Thoracic aorta (tissue), 2 donors: ENCODE results near the gene KAZALD1. TPM values are rescaled to one million over a fixed set of nuclear protein-coding genes. Genes with fewer than 3 reads are reported as not detected.
"Not testable (repeated sequence)": the region's sequence is repeated elsewhere in the genome, so short reads cannot be mapped to it uniquely, and the experiment has no call there.

Experiments used
- ATAC-seq: fragments of 150-250 bp; one replicate; pipeline ENCODE4 v1.8.0; 2017; ENCODE audit warnings: low read depth; ENCODE audit not compliant: insufficient number of reproducible peaks, low FRiP score
- DNase-seq: peaks from one replicate; pipeline ENCODE4 v3.0.0-alpha.2; 2020; ENCODE audit warnings: low spot score
- H3K27ac ChIP-seq, 2 donors: fragments of 200-600 bp; sonication (generic); 1 replicate in 1 of 2; 2 replicates in 1 of 2; pipeline ENCODE4 v1.5.1; 2016; ENCODE audit warnings: mild to moderate bottlenecking in 2 of 2, moderate library complexity in 2 of 2
- H3K27me3 ChIP-seq: fragments of 200-600 bp; sonication (generic); replicated peaks from 2 replicates; pipeline ENCODE4 v1.6.0; 2016; ENCODE audit warnings: mild to moderate bottlenecking; ENCODE audit not compliant: insufficient read depth
- H3K36me3 ChIP-seq: fragments of 200-600 bp; sonication (generic); one replicate; pipeline ENCODE4 v1.5.1; 2016
- H3K4me1 ChIP-seq, 2 donors: fragments of 200-600 bp; sonication (generic); 1 replicate in 1 of 2; 2 replicates in 1 of 2; pipeline versions ENCODE4 v1.5.1 to v1.6.0; 2016; ENCODE audit warnings: low read depth in 2 of 2, mild to moderate bottlenecking in 1 of 2; ENCODE audit not compliant: control insufficient read depth in 1 of 2
- H3K4me3 ChIP-seq: fragments of 200-600 bp; sonication (generic); 2 replicates; pipeline ENCODE4 v1.5.1; 2016; ENCODE audit warnings: mild to moderate bottlenecking
- H3K9me3 ChIP-seq: fragments of 200-600 bp; sonication (generic); 2 replicates; pipeline ENCODE4 v1.5.1; 2016
- CTCF ChIP-seq: fragments of 200-600 bp; sonication (generic); IDR thresholded peaks from one replicate; pipeline ENCODE4 v1.5.1; 2019; ENCODE audit warnings: antibody characterized with exemption
- total RNA-seq, 2 donors: library from RNA; depleted of rRNA; stranded (reverse); fragments of >200 nt; gene quantifications; one replicate each; pipeline versions ENCODE4 v1.1.0 to v1.2.3, GENCODE V29; 2016

Gene KAZALD1
- total RNA-seq, 2 donors from 2014 or later: 30.0 to 34.1 TPM

DNA sequence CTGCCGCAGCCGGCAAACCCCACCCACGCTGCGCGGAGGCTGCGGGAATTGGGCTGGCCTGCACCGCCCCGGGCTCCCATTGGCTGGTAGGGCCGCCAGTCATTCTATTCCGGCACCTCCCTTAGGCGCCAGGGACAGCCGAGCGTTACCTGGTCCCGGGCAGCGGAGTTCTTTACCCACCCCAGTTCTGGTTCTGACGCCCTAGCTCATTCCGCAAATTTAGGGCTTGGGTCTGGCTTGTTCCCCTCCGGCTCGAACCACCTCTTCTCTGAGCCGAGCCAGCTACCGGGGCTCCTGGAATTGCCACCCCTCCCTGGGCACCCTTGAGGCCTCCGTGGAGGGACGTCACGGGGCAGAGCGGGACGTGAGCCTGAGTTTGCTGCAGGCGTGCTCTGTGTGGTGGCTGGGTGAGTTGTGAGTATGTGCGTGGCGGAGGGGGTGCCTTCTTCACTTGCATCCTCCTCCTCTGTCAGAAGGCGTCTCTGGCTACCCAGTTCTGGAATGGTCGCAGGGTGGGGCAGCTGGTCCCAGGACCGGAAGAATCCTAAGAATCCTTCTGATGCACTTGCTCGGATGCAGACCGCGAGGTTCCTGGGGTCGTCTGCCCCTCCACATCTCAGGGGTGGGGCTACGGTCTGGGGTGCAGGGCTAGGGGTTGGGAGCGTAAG, 30.5 kb upstream of the KAZALD1 start, which contains the start of the genes PDZD7 and SFXN3:
PDZD7 (minus strand) TSS at position 2 of the 668 bp plus-strand sequence. CDS start 910 bp downstream, outside the sequence.
SFXN3 (plus strand) TSS at position 107 of the 668 bp plus-strand sequence. CDS start 3,461 bp downstream, outside the sequence.
- no peaks in the 10 kb centered on the region for H3K27me3 ChIP-seq
- peak within 1 kb of the TSS; percentile 82 for H3K4me3 ChIP-seq
- H3K36me3 ChIP-seq: peaks cover 18% of the 10 kb centered on the region
- TF ChIP-seq CTCF: no peak
- no peaks in the 10 kb centered on the region for H3K9me3 ChIP-seq
- DNase-seq: peak; percentile 76
- H3K27ac ChIP-seq: peak within 1 kb of the TSS; percentile 99 to 100
- peaks cover 8 to 25% of the 10 kb centered on the region in 2 donors for H3K4me1 ChIP-seq
- peak; percentile 62 for ATAC-seq

- H3K36me3 ChIP-seq: peaks cover 26% of the 10 kb centered on the region
- no peaks in the 10 kb centered on the region for H3K9me3 ChIP-seq
- no peaks in the 10 kb centered on the region for H3K27me3 ChIP-seq
- ATAC-seq (peak; percentile 53), DNase-seq (peak; percentile 44)
- peak overlapping the region; percentile 82 for H3K4me3 ChIP-seq
- peak overlapping the region; percentile 99 to 100 for H3K27ac ChIP-seq
- peaks cover 8 to 25% of the 10 kb centered on the region in 2 donors for H3K4me1 ChIP-seq
- no peak for TF ChIP-seq CTCF
Observed at GRCh38 chr10:101031796-101032636, 29.8 kb upstream of the KAZALD1 start.

DNA sequence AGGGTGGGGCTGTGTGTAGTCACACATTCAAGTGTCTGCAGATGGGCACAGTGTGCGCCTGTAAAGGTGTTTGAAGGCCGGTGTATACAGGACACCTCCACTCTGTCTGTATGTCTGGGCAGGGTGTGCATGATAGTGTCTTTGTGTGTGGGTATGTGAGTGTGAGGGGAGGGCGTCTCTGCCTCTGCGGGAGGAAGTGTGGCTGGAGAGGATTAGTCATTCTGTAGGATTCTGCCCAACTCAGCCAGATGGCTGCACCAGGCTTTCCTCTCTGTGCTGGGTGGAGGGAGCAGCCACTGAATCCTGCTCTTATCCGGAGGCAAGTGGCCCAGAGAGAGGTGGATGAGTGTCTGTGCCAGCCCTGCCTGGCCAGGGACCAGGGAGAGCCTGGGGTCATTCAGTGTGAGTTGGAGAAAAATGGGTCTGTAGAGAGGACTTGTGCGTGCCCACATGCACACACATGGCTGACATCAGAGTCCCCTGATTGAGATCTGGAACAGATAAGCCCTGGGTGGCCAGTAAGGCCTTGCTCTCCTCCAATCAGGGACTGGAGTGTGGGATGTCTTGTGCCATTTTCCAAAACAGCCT, 29.1 kb upstream of the KAZALD1 start:
- Histone ChIP-seq H3K4me3 (peak overlapping the region; percentile 82), H3K27me3 (no peaks in the 10 kb centered on the region), H3K9me3 (no peaks in the 10 kb centered on the region), H3K4me1 (peaks cover 8 to 25% of the 10 kb centered on the region in 2 donors), H3K36me3 (peaks cover 33% of the 10 kb centered on the region), H3K27ac (peak overlapping the region; percentile 99 to 100)
- DNase-seq (peak; percentile 51), ATAC-seq (peak; percentile 51)
- TF ChIP-seq CTCF: no peak

DNA sequence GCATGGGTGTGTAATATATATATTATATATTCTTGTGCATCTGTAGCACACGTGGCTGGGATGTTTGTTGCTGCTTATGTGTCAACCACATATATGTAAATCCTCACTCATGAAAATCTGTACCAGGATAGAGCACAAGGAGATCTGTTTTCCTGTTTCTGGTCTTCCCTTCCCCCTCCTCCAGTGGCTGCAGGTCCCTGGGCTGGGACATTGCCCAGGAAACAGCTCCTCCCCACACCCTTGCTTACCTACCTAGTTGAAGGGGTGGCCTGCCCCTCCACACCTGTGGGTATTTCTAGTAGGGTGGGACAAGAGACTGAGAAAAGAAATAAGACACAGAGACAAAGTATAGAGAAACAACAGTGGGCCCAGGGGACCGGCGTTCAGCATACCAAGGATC, 28.5 kb upstream of the KAZALD1 start:
- peak overlapping the region; percentile 82 for H3K4me3 ChIP-seq
- peaks cover 38% of the 10 kb centered on the region for H3K36me3 ChIP-seq
- H3K27me3 ChIP-seq: no peaks in the 10 kb centered on the region
- ATAC-seq (no peak), DNase-seq (no peak)
- no peaks in the 10 kb centered on the region for H3K9me3 ChIP-seq
- peak overlapping the region; percentile 99 to 100 for H3K27ac ChIP-seq
- no peak for TF ChIP-seq CTCF
- H3K4me1 ChIP-seq: peaks cover 8 to 25% of the 10 kb centered on the region in 2 donors

GRCh38 chr10:101034404-101034803, 27.4 kb upstream of the KAZALD1 start:
- H3K9me3 ChIP-seq, H3K27ac ChIP-seq, DNase-seq, ATAC-seq, H3K27me3 ChIP-seq, H3K4me3 ChIP-seq: not testable (repeated sequence)
- Histone ChIP-seq H3K36me3 (peaks cover 46% of the 10 kb centered on the region), H3K4me1 (peaks cover 8 to 25% of the 10 kb centered on the region in 2 donors)
